OCI-LY1 (cell line): ENCODE results near the gene MYO3B.

Experiments
- H2AFZ ChIP-seq: fragments of 200-600 bp; sonication (generic), shearing (Covaris generic); 2 replicates; pipeline ENCODE4 v1.6.0; 2014; ENCODE audit warnings: antibody characterized with exemption, mild to moderate bottlenecking, low read length
- H3F3A ChIP-seq: fragments of 200-600 bp; sonication (generic), shearing (Covaris generic); 2 replicates; pipeline ENCODE4 v1.6.0; 2014; ENCODE audit warnings: mild to moderate bottlenecking, antibody characterized with exemption, low read length, moderate library complexity; ENCODE audit not compliant: insufficient read depth
- H3K27ac ChIP-seq: fragments of 200-600 bp; sonication (generic); 2 replicates; pipeline ENCODE4 v1.5.1; 2014; ENCODE audit warnings: low read length, mixed run types, mild to moderate bottlenecking, low read depth; ENCODE audit not compliant: poor library complexity, severe bottlenecking
- H3K27me3 ChIP-seq: fragments of 200-600 bp; sonication (generic); 2 replicates; pipeline ENCODE4 v1.6.0; 2014; ENCODE audit warnings: antibody characterized with exemption, mild to moderate bottlenecking, low read length, moderate library complexity; ENCODE audit not compliant: insufficient read depth
- H3K36me3 ChIP-seq: fragments of 200-600 bp; sonication (generic); 2 replicates; pipeline ENCODE4 v1.6.1; 2014; ENCODE audit warnings: mild to moderate bottlenecking, antibody characterized with exemption, low read length, moderate library complexity, mixed read lengths; ENCODE audit not compliant: insufficient read depth
- H3K4me1 ChIP-seq: fragments of 200-600 bp; sonication (generic); 2 replicates; pipeline ENCODE4 v1.5.1; 2014; ENCODE audit warnings: mild to moderate bottlenecking, low read length, moderate library complexity; ENCODE audit not compliant: insufficient read depth, severe bottlenecking
- H3K4me2 ChIP-seq: fragments of 200-600 bp; sonication (generic), shearing (Covaris generic); 2 replicates; pipeline ENCODE4 v1.6.1; 2014; ENCODE audit warnings: low read length
- H3K4me3 ChIP-seq: fragments of 200-600 bp; sonication (generic); 2 replicates; pipeline ENCODE4 v1.5.1; 2014; ENCODE audit warnings: low read length, low read depth, mild to moderate bottlenecking, mixed read lengths; ENCODE audit not compliant: poor library complexity, severe bottlenecking
- H3K79me2 ChIP-seq: fragments of 200-600 bp; shearing (Covaris generic); 2 replicates; pipeline ENCODE4 v1.6.1; 2016; ENCODE audit warnings: mixed run types, low read length, mixed read lengths; ENCODE audit not compliant: insufficient read depth
- H3K9ac ChIP-seq: fragments of 200-600 bp; sonication (generic), shearing (Covaris generic); 2 replicates; pipeline ENCODE4 v1.6.1; 2014; ENCODE audit warnings: mild to moderate bottlenecking, low read length, mixed read lengths
- H3K9me2 ChIP-seq: fragments of 200-600 bp; sonication (generic), shearing (Covaris generic); 2 replicates; pipeline ENCODE4 v1.6.1; 2014; ENCODE audit warnings: low read depth, mild to moderate bottlenecking, low read length, mixed read lengths
- H3K9me3 ChIP-seq: fragments of 200-600 bp; shearing (Covaris generic); 2 replicates; pipeline ENCODE4 v1.6.1; 2014; ENCODE audit warnings: low read length, mixed read lengths
- H4K20me1 ChIP-seq: fragments of 200-600 bp; sonication (generic), shearing (Covaris generic); 2 replicates; pipeline ENCODE4 v1.6.0; 2016; ENCODE audit warnings: mild to moderate bottlenecking, low read length; ENCODE audit not compliant: insufficient read depth
- CTCF ChIP-seq: fragments of 200-600 bp; sonication (generic), shearing (Covaris generic); IDR thresholded peaks from 2 replicates; pipeline ENCODE4 v1.5.1; 2017; ENCODE audit warnings: mild to moderate bottlenecking, antibody characterized with exemption, low read length, moderate library complexity, mixed read lengths
- EZH2 ChIP-seq: fragments of 200-600 bp; sonication (generic), shearing (Covaris generic); IDR thresholded peaks from 2 replicates; pipeline ENCODE4 v1.8.0; 2017; ENCODE audit warnings: borderline replicate concordance, mixed run types, mild to moderate bottlenecking, antibody characterized with exemption, low read length, moderate library complexity, mixed read lengths

The MYO3B gene

GRCh38 chr2:170411660-170412059 lies 233.7 kb downstream of the MYO3B start:
- no peaks in the 10 kb centered on the region for H4K20me1 ChIP-seq
- no peak overlapping the region for H3K9ac ChIP-seq
- H3F3A ChIP-seq, result no peaks in the 10 kb centered on the region
- H3K27me3 ChIP-seq, result no peaks in the 10 kb centered on the region
- H3K9me2 ChIP-seq, result no peaks in the 10 kb centered on the region
- H3K79me2 ChIP-seq, result no peaks in the 10 kb centered on the region
- H3K36me3 ChIP-seq, result no peaks in the 10 kb centered on the region
- H3K27ac ChIP-seq, result no peak overlapping the region
- no peaks in the 10 kb centered on the region for H3K9me3 ChIP-seq
- TF ChIP-seq CTCF (no peak), EZH2 (no peak)
- no peak overlapping the region for H2AFZ ChIP-seq
- no peak overlapping the region for H3K4me2 ChIP-seq
- peaks cover 13% of the 10 kb centered on the region for H3K4me1 ChIP-seq
- no peak overlapping the region for H3K4me3 ChIP-seq

GRCh38 chr2:170420961-170421687 lies 243.2 kb downstream of the MYO3B start:
- Histone ChIP-seq H2AFZ (no peak overlapping the region), H4K20me1 (no peaks in the 10 kb centered on the region), H3F3A (no peaks in the 10 kb centered on the region), H3K9ac (no peak overlapping the region), H3K79me2 (no peaks in the 10 kb centered on the region), H3K9me2 (no peaks in the 10 kb centered on the region), H3K4me2 (no peak overlapping the region), H3K4me1 (no peaks in the 10 kb centered on the region), H3K9me3 (no peaks in the 10 kb centered on the region), H3K27ac (no peak overlapping the region), H3K27me3 (no peaks in the 10 kb centered on the region), H3K4me3 (no peak overlapping the region), H3K36me3 (no peaks in the 10 kb centered on the region)
- TF ChIP-seq EZH2 (no peak), CTCF (no peak)

GRCh38 chr2:170423919-170424318 lies 246.0 kb downstream of the MYO3B start:
- Histone ChIP-seq H3K9ac (no peak overlapping the region), H3K4me2 (no peak overlapping the region), H3K27ac (no peak overlapping the region), H4K20me1 (no peaks in the 10 kb centered on the region), H3K4me1 (no peaks in the 10 kb centered on the region), H2AFZ (no peak overlapping the region), H3K79me2 (no peaks in the 10 kb centered on the region), H3K36me3 (0 out of 2 replicates have a peak, but pooled peaks cover 3% of the 10 kb centered on the region), H3K9me3 (no peaks in the 10 kb centered on the region), H3K4me3 (no peak overlapping the region), H3F3A (no peaks in the 10 kb centered on the region), H3K9me2 (no peaks in the 10 kb centered on the region), H3K27me3 (no peaks in the 10 kb centered on the region)
- TF ChIP-seq CTCF, result no peak
- no peak for TF ChIP-seq EZH2
